H1 (cell line): ENCODE data around the gene FBXO38. TPM values are rescaled to one million over a fixed set of nuclear protein-coding genes. Genes with fewer than 3 reads are reported as not detected.

Source experiments
- CTCF ChIA-PET: fragments of 300-600 bp; sonication (Branson Sonifier 250); formaldehyde crosslinking; loops from one replicate; lab custom pipeline; 2021; ENCODE audit not compliant: partially characterized antibody; lab: Charles Lee
- POLR2A ChIA-PET: fragments of 300-600 bp; sonication (Branson Sonifier 250); formaldehyde crosslinking; loops from one replicate; lab custom pipeline; 2021; ENCODE audit warnings: inconsistent platforms; ENCODE audit not compliant: partially characterized antibody; lab: Charles Lee
- DNase-seq, 2 experiments: peaks; one replicate each; pipeline versions ENCODE4 v3.0.0 to v3.0.0-alpha.2; 2010 to 2022; ENCODE audit warnings: low spot score in 2 of 2, low read depth in 1 of 2, mixed read lengths in 1 of 2
- FAIRE-seq: peaks from 2 replicates; lab custom pipeline; 2011; peaks lifted over from hg19 to GRCh38; lab: Jason Lieb, UNC
- H2AFZ ChIP-seq: 2 replicates; pipeline ENCODE4 v1.8.1; 2012; ENCODE audit warnings: low read length, inconsistent platforms
- H2AK5ac ChIP-seq: 2 replicates; pipeline ENCODE4 v1.6.1; 2013; ENCODE audit warnings: low read depth, low read length
- H2BK120ac ChIP-seq: replicated peaks from 2 replicates; pipeline ENCODE3; 2013; ENCODE audit warnings: low read depth, low read length, inconsistent platforms
- H2BK12ac ChIP-seq: 2 replicates; pipeline ENCODE4 v1.6.1; 2013; ENCODE audit warnings: low read depth, low read length
- H2BK15ac ChIP-seq: 2 replicates; pipeline ENCODE4 v1.6.1; 2013; ENCODE audit warnings: low read length
- H2BK20ac ChIP-seq: 2 replicates; pipeline ENCODE4 v1.6.1; 2013; ENCODE audit warnings: low read length
- H2BK5ac ChIP-seq: 2 replicates; pipeline ENCODE4 v1.6.1; 2013; ENCODE audit warnings: low read depth, low read length
- H3K14ac ChIP-seq: 2 replicates; pipeline ENCODE4 v1.6.1; 2013; ENCODE audit warnings: inconsistent platforms; ENCODE audit not compliant: insufficient read length
- H3K18ac ChIP-seq: 2 replicates; pipeline ENCODE4 v1.6.1; 2013; ENCODE audit warnings: low read length; ENCODE audit errors: extremely low read depth
- H3K23ac ChIP-seq: 2 replicates; pipeline ENCODE4 v1.6.1; 2013; ENCODE audit warnings: inconsistent platforms; ENCODE audit not compliant: insufficient read length
- H3K23me2 ChIP-seq: 2 replicates; pipeline ENCODE4 v1.6.1; 2013; ENCODE audit warnings: low read depth, low read length
- H3K27ac ChIP-seq: 2 replicates; pipeline ENCODE4 v1.6.1; 2011; ENCODE audit warnings: low read depth, low read length, inconsistent platforms
- H3K27me3 ChIP-seq, 4 experiments: replicated peaks in 1 of 4; 1 replicate in 1 of 4; 2 replicates in 3 of 4; pipeline versions ENCODE4 v1.6.1 to v1.8.1; 2011 to 2013; ENCODE audit warnings: low read length in 3 of 4, mild to moderate bottlenecking in 3 of 4, inconsistent platforms in 2 of 4, mixed read lengths in 2 of 4, moderate library complexity in 1 of 4; ENCODE audit not compliant: control insufficient read depth in 3 of 4, insufficient read depth in 3 of 4; ENCODE audit errors: extremely low read depth in 1 of 4
- H3K36me3 ChIP-seq, 4 experiments: 2 replicates each; pipeline versions ENCODE4 v1.6.1 to v1.8.1; 2011 to 2013; ENCODE audit warnings: mild to moderate bottlenecking in 4 of 4, low read length in 3 of 4, moderate library complexity in 2 of 4, control low read depth in 1 of 4, inconsistent platforms in 1 of 4; ENCODE audit not compliant: insufficient read depth in 4 of 4, control insufficient read depth in 2 of 4
- H3K4ac ChIP-seq: replicated peaks from 2 replicates; pipeline ENCODE3; 2013; ENCODE audit warnings: low read length, low read depth, mixed read lengths, inconsistent platforms; ENCODE audit not compliant: insufficient read length
- H3K4me1 ChIP-seq, 4 experiments: replicated peaks in 1 of 4; 1 replicate in 1 of 4; 2 replicates in 3 of 4; pipeline versions ENCODE4 v1.6.1 to v1.8.1; 2011 to 2013; ENCODE audit warnings: low read length in 3 of 4, inconsistent platforms in 2 of 4, mixed read lengths in 1 of 4; ENCODE audit not compliant: insufficient read depth in 4 of 4, control insufficient read depth in 3 of 4
- H3K4me2 ChIP-seq, 2 experiments: 2 replicates each; pipeline versions ENCODE4 v1.6.1 to v1.8.1; 2011 to 2013; ENCODE audit warnings: low read depth in 2 of 2, low read length in 2 of 2, control low read depth in 1 of 2, inconsistent platforms in 1 of 2, mild to moderate bottlenecking in 1 of 2; ENCODE audit not compliant: insufficient read depth in 1 of 2
- H3K4me3 ChIP-seq, 4 experiments: fragments of 200-600, 300-600 bp in 1 of 4; sonication (generic), shearing (Covaris generic), sonication (Bioruptor Twin) in 1 of 4; 2 replicates each; pipeline versions ENCODE4 v1.5.1 to v1.8.1; 2011 to 2016; ENCODE audit warnings: low read length in 4 of 4, low read depth in 3 of 4, control low read depth in 2 of 4, inconsistent platforms in 2 of 4, mild to moderate bottlenecking in 2 of 4, mixed read lengths in 1 of 4, moderate library complexity in 1 of 4; ENCODE audit not compliant: insufficient read depth in 2 of 4; ENCODE audit errors: extremely low read depth in 1 of 4
- H3K56ac ChIP-seq: replicated peaks from 2 replicates; pipeline ENCODE3; 2013; ENCODE audit warnings: low read depth, mild to moderate bottlenecking, mixed read lengths, low read length, inconsistent platforms; ENCODE audit not compliant: insufficient read length
- H3K79me1 ChIP-seq: 2 replicates; pipeline ENCODE4 v1.6.1; 2013; ENCODE audit warnings: low read depth, low read length, control low read depth
- H3K79me2 ChIP-seq, 2 experiments: 2 replicates each; pipeline versions ENCODE4 v1.6.1 to v1.8.1; 2012 to 2013; ENCODE audit warnings: low read length in 2 of 2, mild to moderate bottlenecking in 2 of 2, inconsistent platforms in 1 of 2; ENCODE audit not compliant: insufficient read depth in 2 of 2, control insufficient read depth in 1 of 2
- H3K9ac ChIP-seq, 4 experiments: replicated peaks in 1 of 4; 1 replicate in 1 of 4; 2 replicates in 3 of 4; pipeline versions ENCODE4 v1.6.1 to v1.8.1; 2011 to 2013; ENCODE audit warnings: low read depth in 3 of 4, low read length in 3 of 4, control low read depth in 2 of 4, mild to moderate bottlenecking in 2 of 4, moderate library complexity in 2 of 4, inconsistent platforms in 1 of 4; ENCODE audit errors: extremely low read depth in 1 of 4
- H3K9me3 ChIP-seq, 2 experiments: 2 replicates each; pipeline versions ENCODE4 v1.6.1 to v1.8.1; 2012 to 2013; ENCODE audit warnings: mild to moderate bottlenecking in 2 of 2, moderate library complexity in 2 of 2, control low read depth in 1 of 2, inconsistent platforms in 1 of 2, low read depth in 1 of 2, low read length in 1 of 2, mixed read lengths in 1 of 2; ENCODE audit not compliant: insufficient read depth in 2 of 2
- H4K20me1 ChIP-seq, 2 experiments: replicated peaks in 1 of 2; 2 replicates each; pipeline versions ENCODE3 to v1.8.1; 2011 to 2013; ENCODE audit warnings: inconsistent platforms in 2 of 2, low read length in 2 of 2, mild to moderate bottlenecking in 1 of 2; ENCODE audit not compliant: insufficient read depth in 2 of 2, control insufficient read depth in 1 of 2
- H4K5ac ChIP-seq: 2 replicates; pipeline ENCODE4 v1.6.1; 2013; ENCODE audit warnings: low read length, low read depth, mixed read lengths, inconsistent platforms; ENCODE audit not compliant: insufficient read length
- H4K8ac ChIP-seq: 2 replicates; pipeline ENCODE4 v1.8.0; 2013; ENCODE audit warnings: mild to moderate bottlenecking, moderate library complexity, low read length, inconsistent platforms; ENCODE audit not compliant: insufficient read depth; ENCODE audit errors: extremely low read depth
- H4K91ac ChIP-seq: replicated peaks from 2 replicates; pipeline ENCODE3; 2013; ENCODE audit warnings: low read length, mixed read lengths, inconsistent platforms; ENCODE audit not compliant: insufficient read length
- HDAC2 ChIP-seq, 2 experiments: fragments of 300-600 bp in 1 of 2; sonication (generic) in 1 of 2; IDR thresholded peaks; 2 replicates each; pipeline ENCODE4 v1.6.1; 2011 to 2012; ENCODE audit warnings: low read depth in 2 of 2, low read length in 2 of 2, mild to moderate bottlenecking in 2 of 2, moderate library complexity in 2 of 2, borderline replicate concordance in 1 of 2, inconsistent platforms in 1 of 2
- NRF1 ChIP-seq: IDR thresholded peaks from 2 replicates; pipeline ENCODE4 v1.6.1; 2011; ENCODE audit warnings: mild to moderate bottlenecking, low read depth, low read length, improper control_type of control experiment
- YY1 ChIP-seq: IDR thresholded peaks from 2 replicates; pipeline ENCODE4 v1.6.1; 2011; ENCODE audit warnings: low read depth, mild to moderate bottlenecking, low read length
- WGBS, 2 experiments: shearing (Covaris generic) in 1 of 2; methylation state at CpG; one replicate each; pipeline versions ENCODE4 v1.1.6 to v1.1.7; 2013 to 2015; ENCODE audit warnings: low lambda C conversion rate in 2 of 2, mixed read lengths in 2 of 2, inconsistent platforms in 1 of 2, low coverage in 1 of 2, missing lambda C conversion rate in 1 of 2; ENCODE audit not compliant: insufficient replicate concordance in 2 of 2, insufficient coverage in 1 of 2, insufficient read length in 1 of 2; ENCODE audit errors: extremely low coverage in 1 of 2, missing lambda C conversion rate in 1 of 2; 5-methylcytosine and 5-hydroxymethylcytosine counted together
- polyA plus RNA-seq, 7 experiments: library from polyadenylated mRNA; depleted of rRNA in 3 of 7; stranded (reverse) in 5 of 7; unstranded in 2 of 7; fragments of >200 nt in 5 of 7; fragments of 200-250 nt in 2 of 7; gene quantifications; 1 replicate in 5 of 7; 2 replicates in 1 of 7; 4 replicates in 1 of 7; pipeline versions ENCODE4 v1.2.1 to v1.2.3, GENCODE V29; 2011 to 2013; ENCODE audit warnings: missing spikeins in 2 of 7, mixed read lengths in 2 of 7
- total RNA-seq: library from RNA; stranded (reverse); fragmentation: NEBNext Ultra II Directional; extraction: Animal tissue kit (Norgen Biotek cat#: 25700); gene quantifications from 2 replicates; pipeline ENCODE4 v1.2.1, GENCODE V29; 2021

The FBXO38 gene
- total and polyA plus RNA-seq, 2 of the 8 experiments (the other 6 are each of a cell fraction or from before 2014, with no cell fraction given) = 9.1 to 34.3 TPM

DNA sequence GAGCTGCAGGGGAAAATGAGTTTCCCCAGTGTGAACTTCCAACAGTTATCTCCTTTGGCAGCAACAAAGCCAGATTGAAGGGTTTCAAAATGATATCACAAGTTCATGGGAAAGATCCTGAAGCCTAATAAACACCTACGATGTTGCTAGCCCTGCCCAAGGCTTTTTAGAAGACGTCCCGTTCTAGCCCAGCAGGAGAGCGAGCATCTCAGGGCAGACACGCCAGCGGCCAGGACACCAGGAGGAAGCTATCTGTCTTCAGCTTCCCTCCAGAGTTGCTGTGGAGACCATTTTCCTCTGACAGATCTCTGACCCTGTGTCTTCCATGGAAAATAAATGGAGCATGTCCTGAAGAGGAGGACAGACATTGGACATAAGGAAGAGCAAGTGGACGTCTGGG is 98.4 kb downstream of the FBXO38 start:
- Histone ChIP-seq H2AFZ (peak overlapping the region; percentile 99), H3K18ac (no peak overlapping the region), H3K4me2 (0 out of 4 replicates have a peak overlapping the region, but pooled peaks of 1 of the 2 experiments have one; percentile 1), H3K56ac (no peak overlapping the region), H2BK120ac (no peak overlapping the region), H3K4ac (no peak overlapping the region), H3K23me2 (no peaks in the 10 kb centered on the region), H3K4me3 (no peak overlapping the region), H3K23ac (no peak overlapping the region), H3K36me3 (no peaks in the 10 kb centered on the region), H3K79me1 (no peaks in the 10 kb centered on the region), H3K79me2 (no peaks in the 10 kb centered on the region), H4K8ac (peak overlapping the region; percentile 72; the same call in 1 of the 2 replicates), H2BK20ac (no peak overlapping the region; the same call in 1 of the 2 replicates), H4K20me1 (no peaks in the 10 kb centered on the region), H2BK5ac (0 out of 2 replicates have a peak overlapping the region, but pooled peaks have one; percentile 40), H3K4me1 (no peaks in the 10 kb centered on the region), H3K27me3 (no peaks in the 10 kb centered on the region; a peak in 2 of 7 replicates), H4K91ac (no peak overlapping the region), H2BK15ac (no peak overlapping the region), H3K9me3 (no peaks in the 10 kb centered on the region), H2AK5ac (no peak overlapping the region), H4K5ac (no peak overlapping the region), H3K9ac (no peak overlapping the region), H3K14ac (no peak overlapping the region), H2BK12ac (no peak overlapping the region), H3K27ac (no peak overlapping the region)
- ChIA-PET POLR2A (no interaction called here), CTCF (interaction anchor here (0.6 to 3.4 kb wide), 33 partner anchors 10 to 1711 kb away, joined by 3 to 31 read pairs (median 4); no protein-coding TSS in a partner anchor)
- WGBS, 2 experiments = 92% methylated on average over 7 of the region's 7 CpGs; no CpG with 5 or more reads in 1 of the 2 experiments
- TF ChIP-seq NRF1 (no peak), YY1 (no peak), HDAC2 (IDR thresholded peaks at IDR 0.05; ENCODE audit: borderline replicate concordance in 1 of 2, low read depth in 2 of 2, low read length in 2 of 2) (no peak)
- FAIRE-seq (no peak), DNase-seq (no peak)
